HepG2 (cell line): ENCODE data around the gene ADAMTS4. TPM values are rescaled to one million over a fixed set of nuclear protein-coding genes. Genes with fewer than 3 reads are reported as not detected.
A peak's percentile ranks its signal among the peaks of the same experiment; 100 is the strongest.

Experiments
- ARHGAP35 ChIP-seq: sonication (generic); formaldehyde crosslinking; IDR thresholded peaks from 2 replicates; pipeline ENCODE4 v1.9.0; 2022; ENCODE audit warnings: mild to moderate bottlenecking, inconsistent platforms, moderate library complexity, missing genetic modification reagents, borderline replicate concordance
- ARNTL ChIP-seq: sonication (generic); formaldehyde crosslinking; IDR thresholded peaks from 2 replicates; pipeline ENCODE4 v1.4.0; 2020; ENCODE audit warnings: mild to moderate bottlenecking, missing genetic modification reagents
- CBX5 ChIP-seq: sonication (generic); formaldehyde crosslinking; IDR thresholded peaks from 2 replicates; pipeline ENCODE4 v1.4.0; 2020; ENCODE audit warnings: missing genetic modification reagents, borderline replicate concordance
- KDM5A ChIP-seq: fragments of 200-600 bp; sonication (generic); IDR thresholded peaks from 2 replicates; pipeline ENCODE4 v1.7.0; 2018; ENCODE audit warnings: antibody characterized with exemption, mild to moderate bottlenecking, low read length, borderline replicate concordance
- SIN3B ChIP-seq: fragments of 150-350 bp; IDR thresholded peaks from 2 replicates; pipeline ENCODE4 v1.6.1; 2014; ENCODE audit warnings: low read length
- SMAD3 ChIP-seq: sonication (generic); formaldehyde crosslinking; IDR thresholded peaks from 2 replicates; pipeline ENCODE4 v1.4.0; 2020; ENCODE audit warnings: missing genetic modification reagents
- TEAD2 ChIP-seq: sonication (generic); formaldehyde crosslinking; IDR thresholded peaks from 2 replicates; pipeline ENCODE4 v1.9.0; 2021; ENCODE audit warnings: missing genetic modification reagents
- ZFAT ChIP-seq: sonication (generic); formaldehyde crosslinking; conservative IDR thresholded peaks from 2 replicates; pipeline ENCODE4 v1.8.1; 2023; ENCODE audit warnings: missing genetic modification reagents, inconsistent platforms
- ZFY ChIP-seq: sonication (generic); formaldehyde crosslinking; IDR thresholded peaks from 2 replicates; pipeline ENCODE4 v1.4.0; 2020; ENCODE audit warnings: missing genetic modification reagents
- ZNF256 ChIP-seq: sonication (generic); formaldehyde crosslinking; conservative IDR thresholded peaks from 2 replicates; pipeline ENCODE4 v1.4.0; 2020; ENCODE audit warnings: missing genetic modification reagents
- ZNF274 ChIP-seq: sonication (generic); formaldehyde crosslinking; IDR thresholded peaks from 2 replicates; pipeline ENCODE4 v1.5.1; 2020; ENCODE audit warnings: mild to moderate bottlenecking, missing genetic modification reagents
- polyA plus RNA-seq, 8 experiments: library from polyadenylated mRNA; depleted of rRNA in 3 of 8; stranded (reverse) in 7 of 8; unstranded in 1 of 8; fragments of >200 nt; fragmentation: Illumina TruSeq in 4 of 8; extraction: Trizol in 4 of 8; gene quantifications; 2 replicates each; pipeline versions ENCODE4 v1.2.1 to v1.2.3, GENCODE V29; 2011 to 2016; ENCODE audit warnings: low read depth in 4 of 8, missing spikeins in 1 of 8, mixed read lengths in 1 of 8; ENCODE audit not compliant: insufficient read depth in 1 of 8
- total RNA-seq, 5 experiments: library from RNA; depleted of rRNA; stranded (reverse); fragments of >200 nt; fragmentation: Illumina TruSeq; extraction: Trizol; gene quantifications; 2 replicates each; pipeline ENCODE4 v1.2.3, GENCODE V29; 2016; ENCODE audit warnings: low read depth in 1 of 5
- TF ChIP-seq, protein P1 (sequence below): fragments of 450-650 bp; IDR thresholded peaks from 2 replicates; pipeline ENCODE4 v1.6.1; 2017; ENCODE audit warnings: mild to moderate bottlenecking
- TF ChIP-seq, protein P2 (sequence below): sonication (generic); formaldehyde crosslinking; IDR thresholded peaks from 2 replicates; pipeline ENCODE4 v1.4.0; 2020; ENCODE audit warnings: mild to moderate bottlenecking, missing genetic modification reagents, borderline replicate concordance
- TF ChIP-seq, protein P3 (sequence below), 2 experiments: IDR thresholded peaks; 2 replicates each; pipeline ENCODE4 v1.6.1; 2011 to 2012; ENCODE audit warnings: low read length in 2 of 2, borderline replicate concordance in 1 of 2, low read depth in 1 of 2, mild to moderate bottlenecking in 1 of 2, moderate library complexity in 1 of 2
- TF ChIP-seq, protein P4 (sequence below): sonication (generic); formaldehyde crosslinking; IDR thresholded peaks from 2 replicates; pipeline ENCODE4 v1.4.0; 2020; ENCODE audit warnings: missing genetic modification reagents
- TF ChIP-seq, protein P5 (sequence below): sonication (generic); formaldehyde crosslinking; IDR thresholded peaks from 2 replicates; pipeline ENCODE4 v1.4.0; 2020; ENCODE audit warnings: mild to moderate bottlenecking, low read depth, missing genetic modification reagents
- TF ChIP-seq, protein P6 (sequence below): sonication (generic); formaldehyde crosslinking; IDR thresholded peaks from 2 replicates; pipeline ENCODE4 v1.5.0; 2020; ENCODE audit warnings: missing genetic modification reagents

The ADAMTS4 gene
- total and polyA plus RNA-seq, 2 of the 13 experiments (the other 11 are each of a cell fraction or from before 2014, with no cell fraction given): 0.51 to 1.7 TPM

DNA sequence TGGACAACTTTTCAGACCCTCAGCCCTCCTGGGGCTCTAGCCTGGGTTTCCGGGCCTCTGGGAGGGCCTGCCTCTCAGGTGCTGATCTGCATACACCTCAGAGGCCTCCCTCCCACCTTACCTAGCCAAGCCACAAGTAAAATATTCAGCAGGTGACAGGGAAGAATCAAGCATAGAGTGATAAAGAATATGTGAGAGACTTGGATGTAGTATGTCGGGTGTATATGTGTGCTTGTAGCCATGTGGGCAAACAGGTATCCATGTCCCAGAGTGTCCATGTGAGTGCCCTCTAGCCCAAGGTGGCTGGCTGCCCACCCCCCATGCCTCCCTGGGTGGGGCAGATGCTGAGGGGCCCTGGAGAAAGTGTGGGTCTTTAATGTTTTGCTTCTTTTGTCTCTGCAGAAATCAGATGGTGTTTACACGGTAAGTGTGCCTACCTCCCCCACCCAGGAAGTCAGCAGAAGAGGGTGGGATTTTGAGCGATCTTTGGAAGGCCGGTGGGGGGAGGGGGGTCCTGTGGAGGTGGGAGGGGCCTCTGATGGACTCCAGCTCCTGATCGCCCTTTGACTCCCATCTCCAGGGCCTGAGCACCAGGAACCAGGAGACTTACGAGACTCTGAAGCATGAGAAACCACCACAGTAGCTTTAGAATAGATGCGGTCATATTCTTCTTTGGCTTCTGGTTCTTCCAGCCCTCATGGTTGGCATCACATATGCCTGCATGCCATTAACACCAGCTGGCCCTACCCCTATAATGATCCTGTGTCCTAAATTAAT is 19.6 kb upstream of the ADAMTS4 start (continued):
- TF ChIP-seq, protein P1, sequence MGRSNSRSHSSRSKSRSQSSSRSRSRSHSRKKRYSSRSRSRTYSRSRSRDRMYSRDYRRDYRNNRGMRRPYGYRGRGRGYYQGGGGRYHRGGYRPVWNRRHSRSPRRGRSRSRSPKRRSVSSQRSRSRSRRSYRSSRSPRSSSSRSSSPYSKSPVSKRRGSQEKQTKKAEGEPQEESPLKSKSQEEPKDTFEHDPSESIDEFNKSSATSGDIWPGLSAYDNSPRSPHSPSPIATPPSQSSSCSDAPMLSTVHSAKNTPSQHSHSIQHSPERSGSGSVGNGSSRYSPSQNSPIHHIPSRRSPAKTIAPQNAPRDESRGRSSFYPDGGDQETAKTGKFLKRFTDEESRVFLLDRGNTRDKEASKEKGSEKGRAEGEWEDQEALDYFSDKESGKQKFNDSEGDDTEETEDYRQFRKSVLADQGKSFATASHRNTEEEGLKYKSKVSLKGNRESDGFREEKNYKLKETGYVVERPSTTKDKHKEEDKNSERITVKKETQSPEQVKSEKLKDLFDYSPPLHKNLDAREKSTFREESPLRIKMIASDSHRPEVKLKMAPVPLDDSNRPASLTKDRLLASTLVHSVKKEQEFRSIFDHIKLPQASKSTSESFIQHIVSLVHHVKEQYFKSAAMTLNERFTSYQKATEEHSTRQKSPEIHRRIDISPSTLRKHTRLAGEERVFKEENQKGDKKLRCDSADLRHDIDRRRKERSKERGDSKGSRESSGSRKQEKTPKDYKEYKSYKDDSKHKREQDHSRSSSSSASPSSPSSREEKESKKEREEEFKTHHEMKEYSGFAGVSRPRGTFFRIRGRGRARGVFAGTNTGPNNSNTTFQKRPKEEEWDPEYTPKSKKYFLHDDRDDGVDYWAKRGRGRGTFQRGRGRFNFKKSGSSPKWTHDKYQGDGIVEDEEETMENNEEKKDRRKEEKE: no peak
- TF ChIP-seq CBX5 (CRISPR knock-in tag) (no peak; the same call in 1 of the 2 replicates), ZNF256 (no peak), SMAD3 (CRISPR knock-in tag) (no peak), SIN3B (no peak), ZFAT (CRISPR knock-in tag) (no peak), TEAD2 (CRISPR knock-in tag) (no peak), ZFY (CRISPR knock-in tag) (no peak; the same call in 1 of the 2 replicates), ARNTL (peak; percentile 75), KDM5A (no peak), ZNF274 (CRISPR knock-in tag) (0 out of 2 replicates have a peak, but pooled peaks have one; percentile 11), ARHGAP35 (CRISPR knock-in tag) (no peak)
- TF ChIP-seq, protein P2, sequence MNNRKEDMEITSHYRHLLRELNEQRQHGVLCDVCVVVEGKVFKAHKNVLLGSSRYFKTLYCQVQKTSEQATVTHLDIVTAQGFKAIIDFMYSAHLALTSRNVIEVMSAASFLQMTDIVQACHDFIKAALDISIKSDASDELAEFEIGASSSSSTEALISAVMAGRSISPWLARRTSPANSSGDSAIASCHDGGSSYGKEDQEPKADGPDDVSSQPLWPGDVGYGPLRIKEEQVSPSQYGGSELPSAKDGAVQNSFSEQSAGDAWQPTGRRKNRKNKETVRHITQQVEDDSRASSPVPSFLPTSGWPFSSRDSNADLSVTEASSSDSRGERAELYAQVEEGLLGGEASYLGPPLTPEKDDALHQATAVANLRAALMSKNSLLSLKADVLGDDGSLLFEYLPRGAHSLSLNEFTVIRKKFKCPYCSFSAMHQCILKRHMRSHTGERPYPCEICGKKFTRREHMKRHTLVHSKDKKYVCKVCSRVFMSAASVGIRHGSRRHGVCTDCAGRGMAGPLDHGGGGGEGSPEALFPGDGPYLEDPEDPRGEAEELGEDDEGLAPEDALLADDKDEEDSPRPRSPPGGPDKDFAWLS (CRISPR knock-in tag): no peak
- TF ChIP-seq, protein P3, sequence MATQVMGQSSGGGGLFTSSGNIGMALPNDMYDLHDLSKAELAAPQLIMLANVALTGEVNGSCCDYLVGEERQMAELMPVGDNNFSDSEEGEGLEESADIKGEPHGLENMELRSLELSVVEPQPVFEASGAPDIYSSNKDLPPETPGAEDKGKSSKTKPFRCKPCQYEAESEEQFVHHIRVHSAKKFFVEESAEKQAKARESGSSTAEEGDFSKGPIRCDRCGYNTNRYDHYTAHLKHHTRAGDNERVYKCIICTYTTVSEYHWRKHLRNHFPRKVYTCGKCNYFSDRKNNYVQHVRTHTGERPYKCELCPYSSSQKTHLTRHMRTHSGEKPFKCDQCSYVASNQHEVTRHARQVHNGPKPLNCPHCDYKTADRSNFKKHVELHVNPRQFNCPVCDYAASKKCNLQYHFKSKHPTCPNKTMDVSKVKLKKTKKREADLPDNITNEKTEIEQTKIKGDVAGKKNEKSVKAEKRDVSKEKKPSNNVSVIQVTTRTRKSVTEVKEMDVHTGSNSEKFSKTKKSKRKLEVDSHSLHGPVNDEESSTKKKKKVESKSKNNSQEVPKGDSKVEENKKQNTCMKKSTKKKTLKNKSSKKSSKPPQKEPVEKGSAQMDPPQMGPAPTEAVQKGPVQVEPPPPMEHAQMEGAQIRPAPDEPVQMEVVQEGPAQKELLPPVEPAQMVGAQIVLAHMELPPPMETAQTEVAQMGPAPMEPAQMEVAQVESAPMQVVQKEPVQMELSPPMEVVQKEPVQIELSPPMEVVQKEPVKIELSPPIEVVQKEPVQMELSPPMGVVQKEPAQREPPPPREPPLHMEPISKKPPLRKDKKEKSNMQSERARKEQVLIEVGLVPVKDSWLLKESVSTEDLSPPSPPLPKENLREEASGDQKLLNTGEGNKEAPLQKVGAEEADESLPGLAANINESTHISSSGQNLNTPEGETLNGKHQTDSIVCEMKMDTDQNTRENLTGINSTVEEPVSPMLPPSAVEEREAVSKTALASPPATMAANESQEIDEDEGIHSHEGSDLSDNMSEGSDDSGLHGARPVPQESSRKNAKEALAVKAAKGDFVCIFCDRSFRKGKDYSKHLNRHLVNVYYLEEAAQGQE (IDR thresholded peaks at IDR 0.05; ENCODE audit: borderline replicate concordance in 1 of 2, low read depth in 1 of 2, low read length in 2 of 2): peak in 1 of 2 experiments; percentile 78; a peak in 2 of 4 replicates
- TF ChIP-seq, protein P4, sequence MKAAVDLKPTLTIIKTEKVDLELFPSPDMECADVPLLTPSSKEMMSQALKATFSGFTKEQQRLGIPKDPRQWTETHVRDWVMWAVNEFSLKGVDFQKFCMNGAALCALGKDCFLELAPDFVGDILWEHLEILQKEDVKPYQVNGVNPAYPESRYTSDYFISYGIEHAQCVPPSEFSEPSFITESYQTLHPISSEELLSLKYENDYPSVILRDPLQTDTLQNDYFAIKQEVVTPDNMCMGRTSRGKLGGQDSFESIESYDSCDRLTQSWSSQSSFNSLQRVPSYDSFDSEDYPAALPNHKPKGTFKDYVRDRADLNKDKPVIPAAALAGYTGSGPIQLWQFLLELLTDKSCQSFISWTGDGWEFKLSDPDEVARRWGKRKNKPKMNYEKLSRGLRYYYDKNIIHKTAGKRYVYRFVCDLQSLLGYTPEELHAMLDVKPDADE (CRISPR knock-in tag): no peak
- TF ChIP-seq, protein P5, sequence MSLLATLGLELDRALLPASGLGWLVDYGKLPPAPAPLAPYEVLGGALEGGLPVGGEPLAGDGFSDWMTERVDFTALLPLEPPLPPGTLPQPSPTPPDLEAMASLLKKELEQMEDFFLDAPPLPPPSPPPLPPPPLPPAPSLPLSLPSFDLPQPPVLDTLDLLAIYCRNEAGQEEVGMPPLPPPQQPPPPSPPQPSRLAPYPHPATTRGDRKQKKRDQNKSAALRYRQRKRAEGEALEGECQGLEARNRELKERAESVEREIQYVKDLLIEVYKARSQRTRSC (CRISPR knock-in tag): 0 out of 2 replicates have a peak, but pooled peaks have one; percentile 64
- TF ChIP-seq, protein P6, sequence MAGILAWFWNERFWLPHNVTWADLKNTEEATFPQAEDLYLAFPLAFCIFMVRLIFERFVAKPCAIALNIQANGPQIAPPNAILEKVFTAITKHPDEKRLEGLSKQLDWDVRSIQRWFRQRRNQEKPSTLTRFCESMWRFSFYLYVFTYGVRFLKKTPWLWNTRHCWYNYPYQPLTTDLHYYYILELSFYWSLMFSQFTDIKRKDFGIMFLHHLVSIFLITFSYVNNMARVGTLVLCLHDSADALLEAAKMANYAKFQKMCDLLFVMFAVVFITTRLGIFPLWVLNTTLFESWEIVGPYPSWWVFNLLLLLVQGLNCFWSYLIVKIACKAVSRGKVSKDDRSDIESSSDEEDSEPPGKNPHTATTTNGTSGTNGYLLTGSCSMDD (CRISPR knock-in tag): no peak
